Activated CD4-positive, alpha-beta T cell treated with anti-CD3 and anti-CD28 coated beads, Interleukin-2, amount 10 ng/mL, durations not matched to agents 7 days and 5 days (primary cell): ENCODE measurements around the gene LRIT2. TPM values are rescaled to one million over a fixed set of nuclear protein-coding genes. Genes with fewer than 3 reads are reported as not detected.

Source experiments
- CTCF ChIA-PET: fragments of 350-600 bp; sonication (Branson Sonifier 250); formaldehyde crosslinking; loops from one replicate; lab custom pipeline; 2021; ENCODE audit warnings: antibody characterized with exemption; lab: Charles Lee
- POLR2A ChIA-PET: fragments of 350-600 bp; sonication (Branson Sonifier 250); formaldehyde crosslinking; loops from one replicate; lab custom pipeline; 2021; ENCODE audit warnings: antibody characterized with exemption; lab: Charles Lee
- DNase-seq: peaks from one replicate; pipeline ENCODE4 v3.0.0-alpha.2; 2020
- H3K27ac Mint-ChIP-seq: one replicate; pipeline ENCODE4 v1.8.0; 2021; ENCODE audit warnings: mild to moderate bottlenecking, moderate library complexity, mixed read lengths
- H3K27me3 Mint-ChIP-seq: one replicate; pipeline ENCODE4 v1.8.0; 2021; ENCODE audit warnings: mixed read lengths
- H3K36me3 Mint-ChIP-seq: one replicate; pipeline ENCODE4 v1.8.0; 2021; ENCODE audit warnings: low read depth, mixed read lengths
- H3K4me1 Mint-ChIP-seq: one replicate; pipeline ENCODE4 v1.8.0; 2021; ENCODE audit warnings: mixed read lengths
- H3K4me3 Mint-ChIP-seq: one replicate; pipeline ENCODE4 v1.8.0; 2021; ENCODE audit warnings: mild to moderate bottlenecking, moderate library complexity, mixed read lengths
- H3K9me3 Mint-ChIP-seq: one replicate; pipeline ENCODE4 v1.8.0; 2021; ENCODE audit warnings: mixed read lengths
- total RNA-seq, 2 experiments: library from RNA; stranded (reverse); gene quantifications; one replicate each; pipeline ENCODE4 v1.2.3, GENCODE V29; 2021

LRIT2 gene
- total RNA-seq, 2 experiments from 2014 or later, result not detected

GRCh38 chr10:84214612-84215235 is 10.6 kb downstream of the LRIT2 start:
- POLR2A ChIA-PET, result no interaction called here
- H3K4me3 Mint-ChIP-seq, result peak overlapping the region; percentile 20
- peak; percentile 54 for DNase-seq

DNA sequence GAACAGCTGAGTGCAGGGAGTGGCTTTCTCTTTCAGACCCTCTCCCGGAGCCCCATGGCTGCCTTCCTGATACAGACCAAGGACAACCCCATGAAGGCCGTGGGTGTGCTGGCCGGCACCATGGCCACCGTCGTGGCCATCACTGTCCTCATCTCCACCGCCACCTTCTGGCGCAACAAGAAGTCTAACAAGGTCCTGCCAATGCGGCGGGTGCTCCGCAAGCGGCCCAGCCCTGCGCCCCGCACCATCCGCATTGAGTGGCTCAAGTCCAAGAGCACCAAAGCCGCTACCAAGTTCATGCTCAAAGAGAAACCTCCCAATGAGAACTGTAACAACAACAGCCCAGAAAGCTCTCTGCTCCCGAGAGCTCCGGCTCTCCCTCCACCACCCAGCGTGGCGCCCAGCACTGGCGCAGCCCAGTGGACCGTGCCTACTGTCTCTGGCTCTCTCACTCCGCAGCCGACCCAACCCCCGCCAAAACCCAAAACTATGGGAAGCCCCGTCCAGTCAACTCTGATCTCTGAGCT is 11.2 kb downstream of the LRIT2 start:
- no peaks in the 10 kb centered on the region for H3K36me3 Mint-ChIP-seq
- H3K27ac Mint-ChIP-seq, result no peak overlapping the region
- POLR2A ChIA-PET, result no interaction called here
- no peaks in the 10 kb centered on the region for H3K4me1 Mint-ChIP-seq
- peak overlapping the region; percentile 20 for H3K4me3 Mint-ChIP-seq
- no peaks in the 10 kb centered on the region for H3K27me3 Mint-ChIP-seq
- no peaks in the 10 kb centered on the region for H3K9me3 Mint-ChIP-seq
- no peak for DNase-seq
- CTCF ChIA-PET, result interaction anchor here (0.9 to 2.1 kb wide), 6 partner anchors 8 to 326 kb away, joined by 3 to 8 read pairs (median 4); partner anchors contain the start of gene RGR

More at GRCh38 chr10:84214612-84215235, 10.6 kb downstream of the LRIT2 start:
- H3K27me3 Mint-ChIP-seq, result no peaks in the 10 kb centered on the region
- H3K27ac Mint-ChIP-seq, result no peak overlapping the region
- CTCF ChIA-PET, result interaction anchor here (0.7 to 2.1 kb wide), 7 partner anchors 9 to 326 kb away, joined by 3 to 8 read pairs (median 4); partner anchors contain the start of gene RGR
- no peaks in the 10 kb centered on the region for H3K36me3 Mint-ChIP-seq
- peaks cover 5% of the 10 kb centered on the region for H3K9me3 Mint-ChIP-seq
- no peaks in the 10 kb centered on the region for H3K4me1 Mint-ChIP-seq

DNA sequence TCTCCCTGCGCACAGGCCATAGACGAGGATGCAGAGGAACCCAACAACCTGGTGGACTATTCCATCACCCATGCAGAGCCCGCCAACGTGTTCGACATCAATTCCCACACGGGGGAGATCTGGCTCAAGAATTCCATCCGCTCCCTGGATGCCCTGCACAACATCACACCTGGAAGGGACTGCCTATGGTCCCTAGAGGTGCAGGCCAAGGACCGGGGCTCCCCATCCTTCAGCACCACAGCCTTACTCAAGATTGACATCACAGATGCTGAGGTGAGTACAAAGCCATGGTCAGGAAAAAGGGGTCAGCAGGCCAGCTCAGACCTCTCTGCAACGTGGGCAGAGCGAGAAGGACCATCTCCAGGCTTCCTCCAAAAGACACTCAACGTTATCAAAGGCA is 12.3 kb downstream of the LRIT2 start:
- Mint-ChIP-seq H3K4me3 (no peak overlapping the region), H3K4me1 (no peaks in the 10 kb centered on the region), H3K9me3 (no peaks in the 10 kb centered on the region), H3K27ac (no peak overlapping the region), H3K36me3 (no peaks in the 10 kb centered on the region), H3K27me3 (no peaks in the 10 kb centered on the region)
- no peak for DNase-seq
- ChIA-PET POLR2A (no interaction called here), CTCF (interaction anchor here (2.6 kb wide), 1 partner anchor 65 kb away, joined by 7 read pairs; no protein-coding TSS in a partner anchor)

GRCh38 chr10:84212014-84212413 is 13.3 kb downstream of the LRIT2 start:
- Mint-ChIP-seq H3K4me1 (no peaks in the 10 kb centered on the region), H3K27me3 (peaks cover 3% of the 10 kb centered on the region), H3K27ac (no peak overlapping the region), H3K36me3 (no peaks in the 10 kb centered on the region), H3K9me3 (no peaks in the 10 kb centered on the region), H3K4me3 (no peak overlapping the region)
- POLR2A ChIA-PET, result no interaction called here
- CTCF ChIA-PET, result interaction anchor here (2.6 kb wide), 1 partner anchor 64 kb away, joined by 7 read pairs; no protein-coding TSS in a partner anchor
- no peak for DNase-seq

DNA sequence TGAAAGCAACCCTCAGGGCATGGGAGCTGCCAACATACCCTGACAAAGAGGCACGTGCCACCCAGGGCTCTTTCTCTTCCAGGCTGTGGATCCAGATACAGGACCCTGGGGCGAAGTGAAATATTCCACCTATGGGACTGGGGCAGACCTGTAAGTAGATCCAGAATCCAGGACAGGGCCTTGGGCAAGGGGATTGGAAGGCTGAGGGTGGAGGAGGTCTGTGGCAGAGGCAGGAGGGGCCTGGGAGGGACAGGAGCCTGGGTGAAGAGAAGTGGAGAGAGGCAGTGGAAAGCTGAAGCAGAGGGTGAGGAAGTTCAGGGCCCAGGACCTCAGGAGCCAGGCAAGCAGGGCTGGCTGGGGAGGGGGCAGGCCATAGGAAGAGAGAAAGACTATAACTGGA is 13.8 kb downstream of the LRIT2 start:
- no peak overlapping the region for H3K4me3 Mint-ChIP-seq
- ChIA-PET CTCF (interaction anchor here (2.6 kb wide), 1 partner anchor 64 kb away, joined by 7 read pairs; no protein-coding TSS in a partner anchor), POLR2A (no interaction called here)
- no peaks in the 10 kb centered on the region for H3K9me3 Mint-ChIP-seq
- H3K27ac Mint-ChIP-seq, result no peak overlapping the region
- H3K4me1 Mint-ChIP-seq, result no peaks in the 10 kb centered on the region
- peaks cover 7% of the 10 kb centered on the region for H3K27me3 Mint-ChIP-seq
- no peak for DNase-seq
- H3K36me3 Mint-ChIP-seq, result no peaks in the 10 kb centered on the region

- no peaks in the 10 kb centered on the region for H3K36me3 Mint-ChIP-seq
- DNase-seq, result no peak
- H3K9me3 Mint-ChIP-seq, result no peaks in the 10 kb centered on the region
- no peak overlapping the region for H3K4me3 Mint-ChIP-seq
- CTCF ChIA-PET, result interaction anchor here (0.8 to 1.7 kb wide), 3 partner anchors 15 to 69 kb away, joined by 3 to 6 read pairs (median 3); partner anchors contain the start of gene GHITM
- H3K4me1 Mint-ChIP-seq, result peaks cover 2% of the 10 kb centered on the region
- peaks cover 7% of the 10 kb centered on the region for H3K27me3 Mint-ChIP-seq
- POLR2A ChIA-PET, result no interaction called here
- no peak overlapping the region for H3K27ac Mint-ChIP-seq
These were observed 17.3 kb downstream of the LRIT2 start for GRCh38 chr10:84208023-84208422.

DNA sequence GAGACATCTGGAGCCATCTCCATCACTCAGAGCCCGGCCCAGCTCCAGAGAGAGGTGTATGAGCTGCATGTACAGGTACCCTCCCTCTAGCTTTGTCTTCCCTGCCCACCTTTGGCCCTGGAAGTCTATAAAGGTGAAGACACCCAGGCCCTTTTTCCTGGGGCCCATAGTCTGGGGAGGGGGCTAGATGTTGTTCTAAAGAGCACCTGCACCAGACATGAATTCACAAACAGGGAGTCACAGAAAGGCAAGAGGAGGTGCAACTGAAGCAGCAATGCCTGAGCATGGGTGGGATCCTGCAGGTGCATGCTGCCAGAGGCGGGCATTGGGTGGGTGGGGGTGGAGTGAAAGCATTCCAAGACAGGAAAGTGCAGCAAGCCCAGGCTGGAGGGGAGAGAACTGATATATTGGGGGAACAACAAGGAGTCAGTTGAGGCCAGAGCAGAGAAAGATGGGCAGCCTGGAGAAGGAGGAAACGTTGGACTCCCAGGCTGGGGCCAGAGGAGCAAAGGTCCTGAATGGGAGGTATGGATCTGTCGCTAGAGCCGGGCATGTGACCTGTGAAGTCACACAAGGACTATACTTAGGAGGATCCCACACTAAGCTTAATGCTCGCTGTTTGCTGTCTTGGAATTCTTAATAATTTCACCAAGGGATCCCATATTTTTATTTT is 19.4 kb downstream of the LRIT2 start:
- peaks cover 2% of the 10 kb centered on the region for H3K4me1 Mint-ChIP-seq
- DNase-seq, result no peak
- no peaks in the 10 kb centered on the region for H3K36me3 Mint-ChIP-seq
- no peak overlapping the region for H3K4me3 Mint-ChIP-seq
- no peak overlapping the region for H3K27ac Mint-ChIP-seq
- ChIA-PET POLR2A (no interaction called here), CTCF (interaction anchor here (1.6 kb wide), 1 partner anchor 9 kb away, joined by 8 read pairs; no protein-coding TSS in a partner anchor)
- H3K9me3 Mint-ChIP-seq, result no peaks in the 10 kb centered on the region
- peaks cover 7% of the 10 kb centered on the region for H3K27me3 Mint-ChIP-seq

- Mint-ChIP-seq H3K27ac (no peak overlapping the region), H3K9me3 (no peaks in the 10 kb centered on the region), H3K4me3 (no peak overlapping the region), H3K27me3 (peaks cover 7% of the 10 kb centered on the region), H3K36me3 (no peaks in the 10 kb centered on the region), H3K4me1 (peaks cover 2% of the 10 kb centered on the region)
- POLR2A ChIA-PET, result no interaction called here
- peak; percentile 73 for DNase-seq
- CTCF ChIA-PET, result interaction anchor here (0.8 to 1.6 kb wide), 4 partner anchors 9 to 60 kb away, joined by 3 to 8 read pairs (median 4); no protein-coding TSS in a partner anchor
These were observed 20.1 kb downstream of the LRIT2 start for GRCh38 chr10:84205049-84205852.

GRCh38 chr10:84204610-84205009 is 20.7 kb downstream of the LRIT2 start:
- no peaks in the 10 kb centered on the region for H3K36me3 Mint-ChIP-seq
- DNase-seq, result no peak
- H3K4me1 Mint-ChIP-seq, result peaks cover 2% of the 10 kb centered on the region
- peaks cover 7% of the 10 kb centered on the region for H3K27me3 Mint-ChIP-seq
- H3K9me3 Mint-ChIP-seq, result no peaks in the 10 kb centered on the region
- no peak overlapping the region for H3K27ac Mint-ChIP-seq
- CTCF ChIA-PET, result interaction anchor here (0.8 to 1.2 kb wide), 3 partner anchors 10 to 60 kb away, joined by 3 to 4 read pairs (median 3); no protein-coding TSS in a partner anchor
- POLR2A ChIA-PET, result no interaction called here
- H3K4me3 Mint-ChIP-seq, result no peak overlapping the region

DNA sequence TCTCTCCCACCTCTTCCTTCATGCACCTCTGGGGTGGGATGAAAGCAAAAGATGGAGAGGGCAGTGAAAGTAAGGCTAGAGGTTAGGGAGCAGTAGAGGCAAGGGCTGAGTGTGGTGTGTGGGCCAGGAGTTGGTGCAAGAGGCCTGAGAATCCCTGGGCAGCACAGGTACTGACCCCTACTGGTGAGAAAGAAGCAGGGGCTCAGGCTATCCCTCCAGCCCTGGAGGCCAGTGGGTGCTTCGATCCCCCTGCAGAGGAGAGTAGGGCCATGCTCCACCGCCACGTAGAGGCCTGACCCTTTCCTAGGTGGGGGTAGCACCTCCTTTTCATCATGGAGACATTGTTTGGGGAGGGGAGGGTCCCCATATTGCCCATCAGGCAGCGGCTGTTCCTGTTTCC is 21.2 kb downstream of the LRIT2 start:
- H3K9me3 Mint-ChIP-seq, result no peaks in the 10 kb centered on the region
- CTCF ChIA-PET, result interaction anchor here (1.0 to 1.2 kb wide), 2 partner anchors 47 to 186 kb away, joined by 3 to 4 read pairs; no protein-coding TSS in a partner anchor
- no peak for DNase-seq
- no peak overlapping the region for H3K27ac Mint-ChIP-seq
- no peaks in the 10 kb centered on the region for H3K36me3 Mint-ChIP-seq
- H3K4me1 Mint-ChIP-seq, result peaks cover 2% of the 10 kb centered on the region
- H3K4me3 Mint-ChIP-seq, result no peak overlapping the region
- peaks cover 7% of the 10 kb centered on the region for H3K27me3 Mint-ChIP-seq
- POLR2A ChIA-PET, result no interaction called here

- no peaks in the 10 kb centered on the region for H3K36me3 Mint-ChIP-seq
- CTCF ChIA-PET, result interaction anchor here (0.6 to 0.8 kb wide), 3 partner anchors 43 to 1304 kb away, joined by 3 read pairs; no protein-coding TSS in a partner anchor
- POLR2A ChIA-PET, result no interaction called here
- peaks cover 2% of the 10 kb centered on the region for H3K4me1 Mint-ChIP-seq
- no peak overlapping the region for H3K27ac Mint-ChIP-seq
- no peak for DNase-seq
- H3K27me3 Mint-ChIP-seq, result peaks cover 12% of the 10 kb centered on the region
- no peak overlapping the region for H3K4me3 Mint-ChIP-seq
- no peaks in the 10 kb centered on the region for H3K9me3 Mint-ChIP-seq
These were observed 23.0 kb downstream of the LRIT2 start for GRCh38 chr10:84202349-84202748.

DNA sequence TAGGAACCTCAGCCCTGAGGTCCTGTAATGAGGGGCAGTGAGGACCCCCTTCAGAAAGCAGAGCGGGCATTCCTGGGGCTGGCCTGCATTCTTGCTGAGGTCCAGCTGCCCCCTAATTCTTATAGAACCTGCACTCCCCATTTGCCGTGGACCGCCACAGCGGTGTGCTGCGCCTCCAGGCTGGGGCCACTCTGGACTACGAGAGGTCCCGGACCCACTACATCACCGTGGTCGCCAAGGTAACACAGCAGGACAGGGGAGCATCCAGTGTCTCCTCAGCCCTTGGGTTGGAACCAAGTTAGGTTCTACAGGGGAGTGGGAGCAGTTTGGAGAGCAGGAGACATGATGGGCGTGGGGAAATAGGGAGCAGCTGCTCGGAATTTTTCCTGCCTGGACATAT is 23.7 kb downstream of the LRIT2 start:
- ChIA-PET CTCF (no interaction called here), POLR2A (interaction anchor here (0.6 kb wide), 1 partner anchor 65 kb away, joined by 4 read pairs; no protein-coding TSS in a partner anchor)
- no peak for DNase-seq
- Mint-ChIP-seq H3K36me3 (no peaks in the 10 kb centered on the region), H3K4me3 (no peak overlapping the region), H3K27me3 (peaks cover 8% of the 10 kb centered on the region), H3K27ac (no peak overlapping the region), H3K4me1 (peaks cover 2% of the 10 kb centered on the region), H3K9me3 (no peaks in the 10 kb centered on the region)
